HG03175 (cell line): ENCODE data around the gene OR2T1.
"Not testable (repeated sequence)": the region's sequence is repeated elsewhere in the genome, so short reads cannot be mapped to it uniquely, and the experiment has no call there.

ENCODE experiments used
- ATAC-seq: cut with Tn5 transposase; IDR thresholded peaks from one replicate; pipeline ENCODE4 v1.9.1; 2021; ENCODE audit warnings: mild to moderate bottlenecking, moderate library complexity; ENCODE audit not compliant: unreplicated experiment

Gene OR2T1, protein sequence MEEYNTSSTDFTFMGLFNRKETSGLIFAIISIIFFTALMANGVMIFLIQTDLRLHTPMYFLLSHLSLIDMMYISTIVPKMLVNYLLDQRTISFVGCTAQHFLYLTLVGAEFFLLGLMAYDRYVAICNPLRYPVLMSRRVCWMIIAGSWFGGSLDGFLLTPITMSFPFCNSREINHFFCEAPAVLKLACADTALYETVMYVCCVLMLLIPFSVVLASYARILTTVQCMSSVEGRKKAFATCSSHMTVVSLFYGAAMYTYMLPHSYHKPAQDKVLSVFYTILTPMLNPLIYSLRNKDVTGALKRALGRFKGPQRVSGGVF

GRCh38 chr1:248402748-248403147 lies at the start of gene OR2T1:
OR2T1 (plus strand) TSS chr1:248403048; CDS start chr1:248406148, 3,100 bp downstream.
- ATAC-seq = no peak

DNA sequence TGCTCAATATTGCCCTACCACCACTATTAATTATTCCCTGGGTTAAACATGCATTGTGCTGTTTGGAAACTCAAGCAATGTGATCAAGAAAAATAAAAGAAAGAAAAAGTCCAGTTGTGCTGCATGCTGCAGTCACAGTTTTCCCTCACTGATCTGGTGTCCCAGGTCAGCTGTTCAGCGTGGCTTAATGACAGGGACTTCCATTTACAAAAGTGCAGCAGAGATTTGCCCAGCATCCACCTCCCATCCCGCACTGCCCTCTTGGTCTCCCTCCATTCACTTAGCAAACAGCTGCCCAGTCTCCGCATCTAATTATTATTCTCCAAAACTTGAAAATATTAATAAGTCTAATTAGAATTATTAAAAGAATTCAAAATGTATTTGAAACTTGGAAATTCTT lies 43.4 kb upstream of the OR2T1 start:
- ATAC-seq = no peak

DNA sequence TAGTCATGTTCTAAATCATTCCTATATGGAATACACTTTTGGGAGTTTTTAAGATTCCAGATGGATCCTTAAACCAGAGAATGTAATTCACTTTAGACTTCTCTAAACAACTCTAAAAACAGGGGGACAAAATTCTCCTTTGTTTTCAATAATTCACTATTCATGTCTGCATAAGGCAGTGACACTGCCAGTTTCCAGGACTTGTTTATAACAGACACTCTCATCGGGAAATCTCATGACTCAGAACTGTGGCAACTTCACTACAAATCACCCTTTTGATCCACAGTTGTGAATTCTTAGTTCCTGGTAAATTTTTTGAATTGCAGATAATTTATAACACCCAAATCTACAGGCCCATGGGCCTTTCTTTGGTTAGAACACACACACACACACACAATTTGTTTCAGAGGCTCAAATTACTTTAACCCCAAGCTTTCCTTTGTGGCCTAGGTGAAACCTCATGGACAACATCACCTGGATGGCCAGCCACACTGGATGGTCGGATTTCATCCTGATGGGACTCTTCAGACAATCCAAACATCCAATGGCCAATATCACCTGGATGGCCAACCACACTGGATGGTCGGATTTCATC lies 41.6 kb upstream of the OR2T1 start, which contains the start of gene OR2T4:
Gene OR2T4 (plus strand): TSS at position 545 of the 595 bp plus-strand sequence. CDS start 0 bp downstream, at position 545.
- no peak for ATAC-seq

GRCh38 chr1:248366609-248367008 lies 36.2 kb upstream of the OR2T1 start:
- no peak for ATAC-seq

DNA sequence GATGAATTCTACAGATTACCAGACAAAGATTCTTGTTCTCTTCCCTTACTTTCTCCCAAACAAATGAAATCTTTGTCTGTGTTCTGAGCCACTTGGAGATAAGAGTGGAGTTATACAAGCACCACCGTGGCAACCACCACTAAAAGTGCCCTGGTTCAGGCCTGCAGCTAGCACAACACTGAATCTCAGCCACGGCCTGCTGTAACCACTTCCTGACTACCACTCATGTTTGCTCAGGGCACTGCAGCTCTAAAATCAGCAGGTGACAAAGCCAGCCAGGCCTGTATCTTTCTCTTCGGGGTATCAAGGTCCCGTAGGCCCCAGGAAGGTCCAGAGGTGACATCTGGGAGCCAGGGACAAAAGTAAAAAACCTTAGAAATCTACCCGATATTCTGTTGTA lies 30.5 kb upstream of the OR2T1 start:
- peak; percentile 41 for ATAC-seq

DNA sequence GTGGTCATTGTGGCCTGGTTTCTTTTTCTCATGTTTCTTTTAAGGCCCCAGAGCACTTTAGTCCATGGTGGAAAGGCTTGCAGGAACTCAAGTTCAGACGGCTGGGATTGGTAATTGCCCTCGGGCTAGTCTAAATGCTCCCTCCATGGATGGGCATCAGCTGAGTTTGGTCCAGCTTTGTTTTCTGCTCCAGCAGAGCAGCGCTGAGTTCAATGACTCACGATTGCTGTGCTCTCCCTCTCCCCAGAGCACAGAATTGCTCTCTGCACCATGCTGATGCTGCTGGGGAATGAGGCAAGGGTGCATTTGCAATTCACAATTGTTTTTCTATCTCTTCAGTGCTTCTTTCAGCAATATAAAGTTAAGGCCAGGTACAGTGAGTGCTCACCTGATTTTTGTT lies 29.1 kb upstream of the OR2T1 start:
- no peak for ATAC-seq

GRCh38 chr1:248375446-248375845 lies 27.4 kb upstream of the OR2T1 start, which contains the start of gene OR2T6:
OR2T6 (plus strand) TSS chr1:248375746; CDS start chr1:248387609, 11,863 bp downstream.
- no peak for ATAC-seq

- ATAC-seq = no peak
Measured at GRCh38 chr1:248376916-248377315, 25.9 kb upstream of the OR2T1 start.

- no peak for ATAC-seq
Measured at GRCh38 chr1:248380854-248381253, 22.0 kb upstream of the OR2T1 start.

DNA sequence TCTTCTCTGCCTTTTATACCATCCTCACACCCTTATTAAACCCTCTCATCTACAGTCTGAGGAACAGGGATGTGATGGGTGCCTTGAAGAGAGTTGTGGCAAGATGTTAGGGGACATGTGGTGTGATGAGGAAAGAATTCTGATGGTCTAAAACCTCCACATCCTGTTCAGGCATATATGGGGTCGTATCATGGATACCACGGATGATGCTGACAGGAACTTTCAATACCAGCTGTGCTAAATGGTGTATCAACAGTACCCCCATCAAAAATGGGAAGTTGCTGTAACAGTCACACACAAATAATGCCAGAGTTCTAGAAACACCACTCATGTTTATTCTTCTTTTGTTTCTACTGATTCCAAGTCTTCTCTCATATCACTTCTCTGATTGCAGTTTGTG lies 14.4 kb upstream of the OR2T1 start:
- ATAC-seq = no peak

DNA sequence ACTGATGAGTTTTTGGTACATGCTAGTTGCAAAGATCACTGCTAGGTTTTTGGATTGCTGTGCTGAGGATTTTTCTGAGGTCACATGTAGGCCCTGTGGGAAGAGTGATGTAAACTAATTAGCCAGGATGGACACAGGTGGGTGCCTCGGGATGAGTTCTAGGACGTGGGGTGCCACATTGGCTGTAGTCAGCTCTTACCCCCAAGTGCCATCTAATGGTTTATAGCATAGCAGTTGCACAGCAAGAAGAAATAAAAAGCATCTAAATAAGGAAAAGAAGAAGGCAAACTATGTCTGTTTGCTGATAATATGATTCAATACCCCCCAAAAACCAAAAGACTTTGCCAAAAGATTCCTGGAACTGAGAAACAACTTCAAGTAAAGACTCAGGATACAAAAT lies 9.8 kb upstream of the OR2T1 start:
- no peak for ATAC-seq

GRCh38 chr1:248404024-248404423 lies 1.2 kb downstream of the OR2T1 start:
- ATAC-seq = no peak

DNA sequence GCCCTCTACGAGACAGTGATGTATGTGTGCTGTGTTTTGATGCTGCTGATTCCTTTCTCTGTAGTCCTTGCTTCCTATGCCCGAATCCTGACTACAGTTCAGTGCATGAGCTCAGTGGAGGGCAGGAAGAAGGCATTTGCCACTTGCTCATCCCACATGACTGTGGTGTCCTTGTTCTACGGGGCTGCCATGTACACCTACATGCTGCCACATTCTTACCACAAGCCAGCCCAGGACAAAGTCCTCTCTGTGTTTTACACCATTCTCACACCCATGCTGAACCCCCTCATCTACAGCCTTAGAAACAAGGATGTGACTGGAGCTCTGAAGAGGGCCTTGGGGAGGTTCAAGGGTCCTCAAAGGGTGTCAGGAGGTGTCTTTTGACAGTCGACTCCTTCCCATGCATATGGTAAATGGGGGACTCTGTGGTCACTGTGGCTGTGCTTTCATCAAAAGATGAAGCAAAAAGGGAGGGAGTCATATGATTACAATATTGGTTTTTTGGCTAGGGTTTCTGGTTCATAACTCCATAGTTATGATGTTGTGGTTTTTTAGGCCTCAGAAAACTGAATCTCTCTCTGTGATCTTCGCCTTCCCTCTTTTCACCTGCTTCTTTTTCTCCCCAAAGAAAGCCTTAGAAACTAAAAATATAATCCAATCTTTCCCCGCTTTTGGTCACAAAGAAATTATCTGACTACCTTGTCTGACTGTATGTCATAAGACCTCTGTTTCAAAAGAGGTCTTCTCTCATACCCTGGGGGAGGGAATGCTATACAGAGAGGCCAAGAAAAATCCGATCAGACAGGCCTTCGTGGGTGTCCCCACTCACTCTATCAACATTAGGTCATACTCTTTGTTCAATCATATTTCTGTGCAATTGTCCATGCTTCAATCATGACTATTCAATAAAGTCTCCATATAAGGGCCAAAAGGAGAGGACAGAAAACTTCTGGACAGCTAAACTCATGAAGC lies 4.2 kb downstream of the OR2T1 start:
- no peak for ATAC-seq

- no peak for ATAC-seq
Measured at GRCh38 chr1:248416226-248416625, 13.4 kb downstream of the OR2T1 start.

GRCh38 chr1:248417854-248418253 lies 15.0 kb downstream of the OR2T1 start:
- no peak for ATAC-seq

DNA sequence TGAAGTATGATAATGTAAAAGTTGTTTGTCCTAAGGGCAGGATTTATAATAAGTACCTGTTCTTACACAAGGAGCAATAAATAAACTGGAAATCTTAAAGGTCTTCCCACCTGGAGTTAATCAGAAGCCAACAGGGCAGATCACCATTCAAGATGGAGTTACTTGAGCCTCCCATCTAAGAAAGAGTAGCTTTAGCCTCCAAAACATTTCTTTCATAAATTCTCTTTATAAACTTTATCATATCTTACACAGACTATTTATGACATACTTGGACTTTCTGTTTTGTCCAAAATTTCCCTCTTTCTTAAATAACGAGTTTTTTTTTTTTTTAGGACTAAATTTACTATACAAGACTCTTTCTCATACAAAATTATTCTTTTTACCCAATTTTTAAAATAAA lies 18.5 kb downstream of the OR2T1 start:
- no peak for ATAC-seq

DNA sequence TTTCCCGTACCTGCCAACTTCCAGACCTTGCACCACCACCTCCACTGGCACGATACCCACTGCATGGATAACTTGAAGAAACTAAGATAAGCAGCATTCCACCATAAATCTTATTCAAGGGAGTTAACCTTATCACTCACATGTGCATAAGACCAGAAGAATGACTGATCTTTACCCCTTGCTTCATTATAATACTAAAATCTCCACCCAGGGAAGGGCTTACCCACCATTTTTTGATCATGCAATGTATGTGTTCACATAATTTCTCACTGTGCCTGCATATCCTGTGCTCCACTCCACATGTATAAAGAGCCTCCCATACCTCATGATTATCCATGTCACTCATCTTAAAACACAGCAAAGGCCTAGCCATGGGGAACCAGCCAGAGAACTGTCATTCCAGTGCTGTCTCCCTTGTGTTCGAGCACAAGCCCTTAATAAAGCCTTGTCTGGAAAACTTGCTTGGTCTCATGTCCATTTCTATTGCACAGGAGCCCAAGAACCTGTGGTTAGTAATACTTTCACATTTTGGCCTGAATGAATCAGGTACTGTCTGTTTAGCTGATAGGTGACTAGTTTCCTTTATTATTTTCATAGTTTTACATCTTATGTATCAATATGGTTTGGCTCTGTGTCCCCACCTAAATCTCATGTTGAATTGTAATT lies 24.8 kb downstream of the OR2T1 start:
- peak; percentile 55 for ATAC-seq

DNA sequence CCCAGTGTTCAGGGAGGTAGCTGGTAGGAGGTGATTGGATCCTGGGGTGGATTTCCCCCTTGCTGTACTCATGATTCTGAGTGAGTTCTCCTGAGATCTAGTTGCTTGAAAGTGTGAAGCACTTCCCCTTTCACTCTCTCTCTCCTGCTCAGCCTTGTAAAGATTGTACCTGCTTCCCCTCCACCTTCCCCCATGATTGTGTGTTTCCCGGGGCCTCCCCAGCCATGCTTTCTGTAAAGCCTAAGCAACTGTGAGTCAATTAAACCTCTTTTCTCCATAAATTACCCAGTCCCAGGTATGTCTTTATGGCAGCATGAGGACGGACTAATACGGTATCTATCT lies 25.3 kb downstream of the OR2T1 start:
- peak; percentile 96 for ATAC-seq

DNA sequence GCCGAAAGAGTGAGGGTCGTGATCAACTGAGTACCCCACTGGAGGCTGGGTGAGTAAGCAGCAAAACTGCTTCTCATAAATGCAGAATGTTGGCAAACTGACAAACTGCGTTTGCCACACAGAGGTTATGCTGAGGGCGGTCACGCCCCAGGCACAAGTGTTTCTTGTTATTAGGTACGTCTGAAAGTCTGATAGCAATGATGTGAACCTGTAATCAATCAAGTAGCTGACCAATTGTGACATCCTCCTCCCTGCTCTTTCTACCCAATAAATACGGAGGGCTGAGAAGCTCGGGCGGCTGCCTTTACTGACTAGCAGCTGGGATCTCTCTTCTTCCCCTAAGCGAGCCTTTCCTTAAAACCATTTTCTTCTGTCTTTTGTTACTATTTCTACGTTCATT lies 28.8 kb downstream of the OR2T1 start:
- not testable (repeated sequence) for ATAC-seq

- not testable (repeated sequence) for ATAC-seq
Measured at GRCh38 chr1:248432201-248432600, 29.4 kb downstream of the OR2T1 start.
